DND-41 (cell line): ENCODE results near the gene MAP6.

Experiments
- CTCF ChIP-seq: IDR thresholded peaks from 2 replicates; pipeline ENCODE4 v1.5.1; 2012; ENCODE audit warnings: borderline replicate concordance, low read length, moderate library complexity, mild to moderate bottlenecking; ENCODE audit not compliant: poor library complexity, severe bottlenecking; ENCODE audit errors: extremely low read depth
- EZH2 ChIP-seq: IDR thresholded peaks from 3 replicates; pipeline ENCODE4 v1.6.1; 2012; ENCODE audit warnings: borderline replicate concordance, low read depth, mild to moderate bottlenecking, moderate library complexity, low read length, inconsistent platforms; ENCODE audit not compliant: severe bottlenecking

DNA sequence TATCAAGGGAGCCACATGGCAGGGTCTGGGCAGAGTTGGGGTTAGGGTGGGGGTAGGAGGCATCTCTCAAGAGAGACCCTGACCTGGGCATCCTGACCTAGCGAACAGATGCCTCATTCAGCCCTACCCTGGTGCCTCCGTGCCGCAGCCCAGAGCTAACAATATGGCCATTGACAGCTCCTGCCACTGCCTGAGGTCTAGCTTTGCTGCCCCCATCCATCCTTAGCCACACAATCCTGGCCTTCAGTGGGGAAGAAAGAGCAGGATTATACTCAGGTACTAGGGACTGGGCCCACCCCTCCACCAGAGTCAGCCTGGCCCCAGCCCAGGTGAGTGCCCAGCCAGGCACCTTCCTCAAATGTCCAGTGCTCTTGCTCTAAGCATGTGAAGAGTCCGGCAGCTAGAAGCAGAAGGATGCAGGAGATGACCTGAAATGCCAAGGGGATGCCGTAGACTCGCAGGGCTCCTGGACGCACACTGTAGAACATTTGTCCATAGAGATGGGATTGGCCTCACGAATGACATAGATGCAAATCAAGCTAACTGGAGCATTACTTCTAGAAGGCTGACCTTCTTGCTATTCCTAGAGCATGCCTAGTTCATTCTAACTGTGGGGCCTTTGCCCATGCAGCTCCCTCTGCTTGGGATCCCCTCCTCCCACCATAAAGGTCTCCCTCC, 120.1 kb downstream of the MAP6 start:
- no peak for TF ChIP-seq CTCF
- no peak for TF ChIP-seq EZH2
